ENCODE data around the gene IL7R. TPM values are rescaled to one million over a fixed set of nuclear protein-coding genes. Genes with fewer than 3 reads are reported as not detected.

The IL7R gene
- total and polyA plus RNA-seq, 2 donors (not counting 3 experiments of a cell fraction or from before 2014, with no cell fraction given): 1.0 to 1.2 TPM

GRCh38 chr5:35822511-35822910 lies 34.2 kb upstream of the IL7R start:
- no peak for TF ChIP-seq GATA2 (IDR thresholded peaks at IDR 0.05; ENCODE audit: insufficient read depth, insufficient read length, low read depth, low read length)
- TF ChIP-seq, protein P1, sequence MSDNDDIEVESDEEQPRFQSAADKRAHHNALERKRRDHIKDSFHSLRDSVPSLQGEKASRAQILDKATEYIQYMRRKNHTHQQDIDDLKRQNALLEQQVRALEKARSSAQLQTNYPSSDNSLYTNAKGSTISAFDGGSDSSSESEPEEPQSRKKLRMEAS (IDR thresholded peaks at IDR 0.05; ENCODE audit: insufficient read depth, insufficient read length): no peak
- no peak for TF ChIP-seq JUN (IDR thresholded peaks at IDR 0.05; ENCODE audit: borderline replicate concordance, insufficient read depth, insufficient read length, low read depth)
- no peak for TF ChIP-seq POLR2A (IDR thresholded peaks at IDR 0.05; ENCODE audit: low read depth, low read length)
- no peak for TF ChIP-seq FOS (IDR thresholded peaks at IDR 0.05; ENCODE audit: borderline replicate concordance, insufficient read depth, low read length)
- no peak for TF ChIP-seq EZH2 (IDR thresholded peaks at IDR 0.05; ENCODE audit: borderline replicate concordance, low read depth, low read length, severe bottlenecking)
- Histone ChIP-seq H3K9ac (replicated peaks; ENCODE audit: extremely low read depth, insufficient read depth, low read length) (no peak overlapping the region), H3K79me2 (ENCODE audit: control insufficient read depth, insufficient read depth, low read length) (no peaks in the 10 kb centered on the region), H2AFZ (ENCODE audit: low read depth, low read length) (no peak overlapping the region), H3K27me3 (ENCODE audit: control insufficient read depth in 2 of 2, insufficient read depth in 2 of 2, low read length in 2 of 2) (peaks cover 0 to 5% of the 10 kb centered on the region in 2 experiments), H3K9me3 (replicated peaks; ENCODE audit: control insufficient read depth, insufficient read depth, low read length) (no peaks in the 10 kb centered on the region), H4K20me1 (replicated peaks; ENCODE audit: control insufficient read depth, extremely low read depth, insufficient read depth, low read length) (no peaks in the 10 kb centered on the region), H3K4me3 (replicated peaks in 1 of 3; ENCODE audit: insufficient read depth in 1 of 3, low read depth in 1 of 3, low read length in 3 of 3) (no peak overlapping the region), H3K4me2 (ENCODE audit: insufficient read depth, low read length) (no peak overlapping the region), H3K27ac (ENCODE audit: insufficient read depth, low read depth, low read length) (no peak overlapping the region), H3K36me3 (ENCODE audit: control insufficient read depth in 2 of 2, extremely low read depth in 1 of 2, insufficient read depth in 2 of 2, low read length in 2 of 2) (no peaks in the 10 kb centered on the region), H3K9me1 (replicated peaks; ENCODE audit: control insufficient read depth, extremely low read depth, insufficient read depth, low read length) (no peaks in the 10 kb centered on the region), H3K4me1 (ENCODE audit: control insufficient read depth, extremely low read depth, insufficient read depth, low read length) (no peaks in the 10 kb centered on the region)
- ChIA-PET POLR2A (no interaction called here), CTCF (interaction anchor here (0.8 to 2.8 kb wide), 5 partner anchors 9 to 102 kb away, joined by 3 to 10 read pairs (median 5); no protein-coding TSS in a partner anchor)
- no peak for DNase-seq (ENCODE audit: low read depth, low spot score)
- BruUV-seq (replicated peaks): no TSS peak
- no peak for FAIRE-seq
- dilution Hi-C loops (cut with MboI; ENCODE audit: extremely low pct_ligation_motif_present, low sequenced_read_pairs): no loop called here
- intact Hi-C loops (cut with micrococcal nuclease): no loop called here

DNA sequence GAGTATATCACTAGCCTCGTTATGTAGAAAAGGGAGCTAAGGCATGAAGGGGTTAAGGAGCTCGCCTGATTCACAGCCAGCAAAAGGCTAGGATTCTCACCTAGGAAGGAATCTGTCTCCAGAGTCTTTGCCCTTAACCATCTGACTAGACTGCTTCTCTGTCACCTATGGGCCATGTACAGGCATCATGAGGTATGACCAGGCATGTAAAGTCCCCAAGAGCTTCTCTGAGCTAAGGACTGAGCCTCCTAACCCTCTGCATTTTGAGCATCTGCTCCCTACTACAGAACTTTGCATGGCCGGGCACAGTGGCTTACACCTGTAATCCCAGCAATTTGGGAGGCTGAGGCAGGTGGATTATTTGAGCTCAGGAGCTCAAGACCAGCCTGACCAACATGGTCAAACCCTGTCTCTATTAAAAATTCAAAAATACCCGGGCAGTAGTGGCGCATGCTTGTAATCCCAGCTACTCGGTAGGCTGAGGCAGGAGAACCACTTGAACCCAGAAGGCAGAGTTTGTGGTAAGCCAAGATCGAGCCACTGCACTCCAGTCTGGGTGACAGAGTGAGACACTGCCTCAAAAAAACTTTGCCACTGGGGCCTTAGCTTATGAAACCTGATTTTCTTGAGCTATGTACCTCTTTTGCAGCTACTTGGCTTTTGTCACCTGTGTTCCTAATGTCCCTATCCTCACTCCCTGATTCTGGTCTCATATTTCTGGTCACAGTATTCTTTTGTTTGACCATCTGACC lies 33.2 kb upstream of the IL7R start:
- BruUV-seq (replicated peaks): no TSS peak
- no peak for FAIRE-seq
- dilution Hi-C loops (cut with MboI; ENCODE audit: extremely low pct_ligation_motif_present, low sequenced_read_pairs): no loop called here

More for the DNA sequence above, 33.2 kb upstream of the IL7R start:
- no peak overlapping the region for H3K9ac ChIP-seq (replicated peaks; ENCODE audit: extremely low read depth, insufficient read depth, low read length)
- DNase-seq (ENCODE audit: low read depth, low spot score): no peak
- no peak overlapping the region for H3K4me3 ChIP-seq (replicated peaks in 1 of 3; ENCODE audit: insufficient read depth in 1 of 3, low read depth in 1 of 3, low read length in 3 of 3)
- no peak overlapping the region for H2AFZ ChIP-seq (ENCODE audit: low read depth, low read length)
- H3K27ac ChIP-seq (ENCODE audit: insufficient read depth, low read depth, low read length): no peak overlapping the region
- H3K27me3 ChIP-seq (ENCODE audit: control insufficient read depth in 2 of 2, insufficient read depth in 2 of 2, low read length in 2 of 2): peaks cover 0 to 5% of the 10 kb centered on the region in 2 experiments
- intact Hi-C loops (cut with micrococcal nuclease): no loop called here
- H3K4me1 ChIP-seq (ENCODE audit: control insufficient read depth, extremely low read depth, insufficient read depth, low read length): no peaks in the 10 kb centered on the region
- no peaks in the 10 kb centered on the region for H3K9me1 ChIP-seq (replicated peaks; ENCODE audit: control insufficient read depth, extremely low read depth, insufficient read depth, low read length)
- ChIA-PET CTCF (interaction anchor here (0.8 to 2.8 kb wide), 5 partner anchors 8 to 103 kb away, joined by 3 to 10 read pairs (median 3); no protein-coding TSS in a partner anchor), POLR2A (no interaction called here)
- H3K79me2 ChIP-seq (ENCODE audit: control insufficient read depth, insufficient read depth, low read length): no peaks in the 10 kb centered on the region
- H4K20me1 ChIP-seq (replicated peaks; ENCODE audit: control insufficient read depth, extremely low read depth, insufficient read depth, low read length): no peaks in the 10 kb centered on the region
- no peaks in the 10 kb centered on the region for H3K9me3 ChIP-seq (replicated peaks; ENCODE audit: control insufficient read depth, insufficient read depth, low read length)
- no peak for TF ChIP-seq EZH2 (IDR thresholded peaks at IDR 0.05; ENCODE audit: borderline replicate concordance, low read depth, low read length, severe bottlenecking)
- no peak for TF ChIP-seq JUN (IDR thresholded peaks at IDR 0.05; ENCODE audit: borderline replicate concordance, insufficient read depth, insufficient read length, low read depth)
- no peak for TF ChIP-seq POLR2A (IDR thresholded peaks at IDR 0.05; ENCODE audit: low read depth, low read length)
- no peak for TF ChIP-seq FOS (IDR thresholded peaks at IDR 0.05; ENCODE audit: borderline replicate concordance, insufficient read depth, low read length)
- TF ChIP-seq, protein P2, sequence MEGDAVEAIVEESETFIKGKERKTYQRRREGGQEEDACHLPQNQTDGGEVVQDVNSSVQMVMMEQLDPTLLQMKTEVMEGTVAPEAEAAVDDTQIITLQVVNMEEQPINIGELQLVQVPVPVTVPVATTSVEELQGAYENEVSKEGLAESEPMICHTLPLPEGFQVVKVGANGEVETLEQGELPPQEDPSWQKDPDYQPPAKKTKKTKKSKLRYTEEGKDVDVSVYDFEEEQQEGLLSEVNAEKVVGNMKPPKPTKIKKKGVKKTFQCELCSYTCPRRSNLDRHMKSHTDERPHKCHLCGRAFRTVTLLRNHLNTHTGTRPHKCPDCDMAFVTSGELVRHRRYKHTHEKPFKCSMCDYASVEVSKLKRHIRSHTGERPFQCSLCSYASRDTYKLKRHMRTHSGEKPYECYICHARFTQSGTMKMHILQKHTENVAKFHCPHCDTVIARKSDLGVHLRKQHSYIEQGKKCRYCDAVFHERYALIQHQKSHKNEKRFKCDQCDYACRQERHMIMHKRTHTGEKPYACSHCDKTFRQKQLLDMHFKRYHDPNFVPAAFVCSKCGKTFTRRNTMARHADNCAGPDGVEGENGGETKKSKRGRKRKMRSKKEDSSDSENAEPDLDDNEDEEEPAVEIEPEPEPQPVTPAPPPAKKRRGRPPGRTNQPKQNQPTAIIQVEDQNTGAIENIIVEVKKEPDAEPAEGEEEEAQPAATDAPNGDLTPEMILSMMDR (IDR thresholded peaks at IDR 0.05; ENCODE audit: extremely low read depth in 1 of 2, insufficient read depth in 1 of 2, low read depth in 1 of 2, low read length in 2 of 2): no peak
- H3K4me2 ChIP-seq (ENCODE audit: insufficient read depth, low read length): no peak overlapping the region
- no peaks in the 10 kb centered on the region for H3K36me3 ChIP-seq (ENCODE audit: control insufficient read depth in 2 of 2, extremely low read depth in 1 of 2, insufficient read depth in 2 of 2, low read length in 2 of 2)

Data from endothelial cell of umbilical vein (primary cell).